Activated naive CD4-positive, alpha-beta T cell treated with anti-CD3 and anti-CD28 coated beads for 36 hours (primary cell): ENCODE measurements around the gene CDC23. TPM values are rescaled to one million over a fixed set of nuclear protein-coding genes. Genes with fewer than 3 reads are reported as not detected.

Experiments
- CTCF ChIA-PET: fragments of 350-600 bp; sonication (Branson Sonifier 250); formaldehyde crosslinking; loops from one replicate; lab custom pipeline; 2021; ENCODE audit warnings: antibody characterized with exemption; lab: Charles Lee
- DNase-seq: peaks from one replicate; pipeline ENCODE4 v3.0.0-alpha.2; 2020
- H3K27ac Mint-ChIP-seq: one replicate; pipeline ENCODE4 v1.8.0; 2021; ENCODE audit warnings: mild to moderate bottlenecking, mixed read lengths
- H3K27me3 Mint-ChIP-seq: one replicate; pipeline ENCODE4 v1.8.0; 2021; ENCODE audit warnings: low read depth, mixed read lengths
- H3K36me3 Mint-ChIP-seq: one replicate; pipeline ENCODE4 v1.8.0; 2021; ENCODE audit warnings: low read depth, mixed read lengths
- H3K4me1 Mint-ChIP-seq: one replicate; pipeline ENCODE4 v1.8.0; 2021; ENCODE audit warnings: low read depth, mixed read lengths
- H3K4me3 Mint-ChIP-seq: one replicate; pipeline ENCODE4 v1.8.0; 2021; ENCODE audit warnings: mild to moderate bottlenecking, moderate library complexity, mixed read lengths
- H3K9me3 Mint-ChIP-seq: one replicate; pipeline ENCODE4 v1.8.0; 2021; ENCODE audit warnings: mixed read lengths
- intact Hi-C: fragments of 100-400 bp; cut with micrococcal nuclease; formaldehyde crosslinking; loops from one replicate; pipeline ENCODE4 v1.15.1; 2023
- total RNA-seq, 2 experiments: library from RNA; stranded (reverse); gene quantifications; one replicate each; pipeline ENCODE4 v1.2.3, GENCODE V29; 2021

The CDC23 gene
- total RNA-seq, 2 experiments from 2014 or later = 44.3 to 47.2 TPM

GRCh38 chr5:138240650-138241385 lies 27.7 kb upstream of the CDC23 start:
- DNase-seq = peak; percentile 14
- intact Hi-C loops = no loop called here
- Mint-ChIP-seq H3K36me3 (no peaks in the 10 kb centered on the region), H3K27ac (no peak overlapping the region), H3K4me3 (no peak overlapping the region), H3K4me1 (peaks cover 12% of the 10 kb centered on the region), H3K9me3 (no peaks in the 10 kb centered on the region), H3K27me3 (peaks cover 43% of the 10 kb centered on the region)
- CTCF ChIA-PET = no interaction called here

GRCh38 chr5:138238034-138238433 lies 24.9 kb upstream of the CDC23 start:
- Mint-ChIP-seq H3K9me3 (no peaks in the 10 kb centered on the region), H3K4me1 (peaks cover 12% of the 10 kb centered on the region), H3K4me3 (no peak overlapping the region), H3K36me3 (no peaks in the 10 kb centered on the region), H3K27me3 (peaks cover 38% of the 10 kb centered on the region), H3K27ac (no peak overlapping the region)
- intact Hi-C loops = no loop called here
- CTCF ChIA-PET = interaction anchor here (1.6 kb wide), 1 partner anchor 15 kb away, joined by 4 read pairs; no protein-coding TSS in a partner anchor
- no peak for DNase-seq

DNA sequence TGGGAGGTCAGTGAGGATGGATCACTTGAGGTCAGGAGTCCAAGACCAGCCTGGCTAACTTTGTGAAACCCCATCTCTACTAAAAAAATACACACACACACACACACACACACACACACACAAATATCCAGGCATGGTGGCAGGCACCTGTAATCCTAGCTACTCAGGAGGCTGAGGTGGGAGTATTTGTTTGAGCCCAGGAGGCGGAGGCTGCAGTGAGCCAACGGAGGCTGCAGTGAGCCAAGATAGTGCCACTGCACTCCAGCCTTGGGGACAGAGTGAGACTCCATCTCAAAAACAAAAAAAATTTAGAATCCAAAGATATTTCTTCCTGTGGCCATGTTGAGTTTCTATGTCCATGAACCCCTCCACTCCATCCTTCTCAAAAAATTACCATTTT lies 21.5 kb upstream of the CDC23 start:
- no peaks in the 10 kb centered on the region for H3K36me3 Mint-ChIP-seq
- DNase-seq = no peak
- peaks cover 20% of the 10 kb centered on the region for H3K27me3 Mint-ChIP-seq
- no peak overlapping the region for H3K27ac Mint-ChIP-seq
- H3K4me3 Mint-ChIP-seq = no peak overlapping the region
- intact Hi-C loops = no loop called here
- CTCF ChIA-PET = no interaction called here
- H3K9me3 Mint-ChIP-seq = no peaks in the 10 kb centered on the region
- no peaks in the 10 kb centered on the region for H3K4me1 Mint-ChIP-seq

GRCh38 chr5:138233280-138233679 lies 20.2 kb upstream of the CDC23 start:
- CTCF ChIA-PET = interaction anchor here (1.3 kb wide), 1 partner anchor 119 kb away, joined by 4 read pairs; the partner anchor contains the start of gene KDM3B
- Mint-ChIP-seq H3K4me3 (no peak overlapping the region), H3K27ac (no peak overlapping the region), H3K36me3 (no peaks in the 10 kb centered on the region), H3K27me3 (peaks cover 10% of the 10 kb centered on the region), H3K9me3 (no peaks in the 10 kb centered on the region), H3K4me1 (no peaks in the 10 kb centered on the region)
- DNase-seq = no peak
- intact Hi-C loops = no loop called here

- Mint-ChIP-seq H3K4me1 (no peaks in the 10 kb centered on the region), H3K9me3 (peaks cover 1% of the 10 kb centered on the region), H3K27me3 (peaks cover 6% of the 10 kb centered on the region), H3K4me3 (no peak overlapping the region), H3K36me3 (peaks cover under 1% of the 10 kb centered on the region), H3K27ac (no peak overlapping the region)
- no peak for DNase-seq
- CTCF ChIA-PET = interaction anchor here (0.6 to 1.0 kb wide), 2 partner anchors 121 to 316 kb away, joined by 3 to 5 read pairs; partner anchors contain the start of gene KDM3B
- intact Hi-C loops = no loop called here
Observed at GRCh38 chr5:138230981-138231589, 18.0 kb upstream of the CDC23 start.

GRCh38 chr5:138230261-138230660 lies 17.1 kb upstream of the CDC23 start:
- H3K4me3 Mint-ChIP-seq = no peak overlapping the region
- peaks cover 1% of the 10 kb centered on the region for H3K36me3 Mint-ChIP-seq
- peaks cover 6% of the 10 kb centered on the region for H3K27me3 Mint-ChIP-seq
- H3K4me1 Mint-ChIP-seq = no peaks in the 10 kb centered on the region
- H3K27ac Mint-ChIP-seq = no peak overlapping the region
- intact Hi-C loops = no loop called here
- DNase-seq = no peak
- peaks cover 2% of the 10 kb centered on the region for H3K9me3 Mint-ChIP-seq
- CTCF ChIA-PET = no interaction called here

DNA sequence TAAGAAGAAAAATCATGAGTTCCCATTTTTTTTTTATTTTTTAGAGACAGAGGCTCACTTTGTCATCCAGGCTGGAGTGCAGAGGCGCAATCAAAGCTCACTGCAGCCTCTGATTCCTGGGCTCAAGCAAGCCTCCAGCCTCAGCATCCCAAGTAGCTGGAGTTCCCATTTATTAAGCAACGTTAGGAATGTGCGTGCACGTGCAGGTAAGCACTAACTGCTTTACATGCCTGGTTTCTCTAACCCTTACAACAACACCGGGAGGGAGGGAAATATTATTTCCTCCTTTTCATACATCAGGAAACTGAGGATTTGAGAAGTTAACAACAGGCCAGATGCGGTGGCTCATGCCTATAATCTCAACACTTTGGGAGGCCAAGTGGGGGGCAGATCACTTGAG lies 16.3 kb upstream of the CDC23 start:
- DNase-seq = no peak
- Mint-ChIP-seq H3K27ac (no peak overlapping the region), H3K27me3 (peaks cover 5% of the 10 kb centered on the region), H3K4me3 (no peak overlapping the region), H3K9me3 (peaks cover 2% of the 10 kb centered on the region), H3K36me3 (peaks cover 1% of the 10 kb centered on the region), H3K4me1 (no peaks in the 10 kb centered on the region)
- CTCF ChIA-PET = interaction anchor here (1.1 kb wide), 1 partner anchor 20 kb away, joined by 3 read pairs; no protein-coding TSS in a partner anchor
- intact Hi-C loops = no loop called here

DNA sequence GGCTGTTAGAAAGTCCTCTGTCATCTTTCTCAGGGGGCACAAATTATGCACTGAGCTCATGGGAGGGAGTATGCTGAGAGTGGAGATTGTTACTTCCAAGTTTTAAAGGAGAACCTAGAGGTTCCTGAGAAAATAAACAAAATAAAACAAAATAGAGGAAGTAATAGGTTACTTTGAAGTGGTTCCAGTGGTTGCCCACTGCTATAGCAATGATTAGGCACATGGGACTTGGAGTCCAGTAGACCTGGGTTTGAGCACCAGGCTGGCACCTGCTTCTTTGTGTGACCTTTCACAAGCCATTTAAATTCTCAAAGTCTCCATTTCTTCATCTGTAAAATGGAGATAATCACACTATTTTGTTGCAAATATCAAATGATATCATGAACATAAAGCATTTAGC lies 13.8 kb upstream of the CDC23 start:
- CTCF ChIA-PET = no interaction called here
- no peak overlapping the region for H3K27ac Mint-ChIP-seq
- H3K36me3 Mint-ChIP-seq = peaks cover 1% of the 10 kb centered on the region
- H3K9me3 Mint-ChIP-seq = peaks cover 2% of the 10 kb centered on the region
- H3K27me3 Mint-ChIP-seq = peaks cover 7% of the 10 kb centered on the region
- H3K4me1 Mint-ChIP-seq = peaks cover 3% of the 10 kb centered on the region
- no peak for DNase-seq
- no peak overlapping the region for H3K4me3 Mint-ChIP-seq
- intact Hi-C loops = no loop called here

DNA sequence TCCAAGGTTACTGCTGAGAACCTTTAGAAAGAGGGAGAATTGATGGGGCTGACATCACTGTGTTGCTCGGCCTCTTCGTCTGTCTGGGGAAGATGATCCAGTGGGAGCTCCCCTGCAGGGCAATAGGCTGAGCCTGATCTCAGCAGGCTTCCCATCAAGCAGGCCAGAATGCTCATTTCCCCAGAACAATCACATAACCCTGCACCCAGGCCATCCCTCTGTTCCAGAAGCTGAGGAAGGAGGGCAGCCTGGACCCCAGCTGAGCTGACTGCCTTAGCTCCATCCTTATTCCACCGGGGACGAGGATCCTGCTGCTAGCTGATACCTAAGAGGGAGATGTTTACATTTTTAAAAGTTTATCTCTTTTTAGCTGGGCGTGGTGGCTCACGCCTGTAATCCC lies 11.6 kb upstream of the CDC23 start:
- Mint-ChIP-seq H3K4me3 (no peak overlapping the region), H3K27ac (no peak overlapping the region), H3K9me3 (peaks cover 2% of the 10 kb centered on the region), H3K27me3 (peaks cover 7% of the 10 kb centered on the region), H3K36me3 (peaks cover 1% of the 10 kb centered on the region), H3K4me1 (peaks cover 3% of the 10 kb centered on the region)
- CTCF ChIA-PET = interaction anchor here (1.2 to 1.3 kb wide), 2 partner anchors 11 to 127 kb away, joined by 3 to 5 read pairs; partner anchors contain the start of genes CDC23 and KDM3B
- DNase-seq = no peak
- intact Hi-C loops = no loop called here

GRCh38 chr5:138223532-138223931 lies 10.4 kb upstream of the CDC23 start:
- Mint-ChIP-seq H3K27ac (no peak overlapping the region), H3K4me3 (no peak overlapping the region), H3K36me3 (peaks cover 1% of the 10 kb centered on the region), H3K27me3 (peaks cover 7% of the 10 kb centered on the region), H3K9me3 (peaks cover 2% of the 10 kb centered on the region), H3K4me1 (peaks cover 3% of the 10 kb centered on the region)
- intact Hi-C loops = loop anchor here (1.0 kb wide), 1 partner anchor 60 kb away; no protein-coding TSS in a partner anchor
- CTCF ChIA-PET = interaction anchor here (0.6 to 1.2 kb wide), 7 partner anchors 23 to 211 kb away, joined by 3 to 5 read pairs (median 4); partner anchors contain the start of genes CDC25C, KDM3B and KIF20A
- no peak for DNase-seq

- Mint-ChIP-seq H3K4me1 (peaks cover 9% of the 10 kb centered on the region), H3K27ac (no peak overlapping the region), H3K36me3 (peaks cover 6% of the 10 kb centered on the region), H3K4me3 (no peak overlapping the region), H3K9me3 (no peaks in the 10 kb centered on the region), H3K27me3 (peaks cover 3% of the 10 kb centered on the region)
- intact Hi-C loops = loop anchor here (10.0 kb wide), 1 partner anchor 218 kb away; the partner anchor contains the start of gene REEP2
- CTCF ChIA-PET = interaction anchor here (0.7 kb wide), 1 partner anchor 139 kb away, joined by 3 read pairs; no protein-coding TSS in a partner anchor
- no peak for DNase-seq
Observed at GRCh38 chr5:138216799-138217198, 3.7 kb upstream of the CDC23 start.

DNA sequence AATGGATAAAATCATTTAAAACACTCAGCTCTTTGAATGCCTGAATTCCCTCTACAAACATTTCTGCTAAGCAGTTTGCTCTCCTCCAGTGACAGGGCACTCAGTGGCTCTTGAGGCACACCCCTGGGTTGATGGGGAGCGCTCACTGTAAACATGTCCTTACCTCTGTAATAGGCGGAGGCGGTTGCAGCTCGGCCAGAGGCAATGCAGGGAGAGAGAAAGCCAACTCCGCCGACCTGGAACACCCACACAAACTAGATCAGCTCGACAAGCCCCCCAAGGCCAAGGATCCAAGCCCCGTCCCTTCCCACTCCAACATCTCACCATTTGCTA lies 329 bp downstream of the CDC23 start:
- H3K27ac Mint-ChIP-seq = peak overlapping the region; percentile 89
- H3K9me3 Mint-ChIP-seq = no peaks in the 10 kb centered on the region
- peaks cover 15% of the 10 kb centered on the region for H3K36me3 Mint-ChIP-seq
- DNase-seq = peak; percentile 19
- no peaks in the 10 kb centered on the region for H3K27me3 Mint-ChIP-seq
- H3K4me3 Mint-ChIP-seq = peak overlapping the region; percentile 98
- intact Hi-C loops = loop anchor here (1.0 to 10.0 kb wide), 12 partner anchors 34 to 458 kb away; partner anchors contain the start of genes BRD8, CDC25C, EGR1 and ETF1
- CTCF ChIA-PET = interaction anchor here (0.6 to 2.2 kb wide), 6 partner anchors 12 to 236 kb away, joined by 3 to 18 read pairs (median 4); partner anchors contain the start of gene KDM3B
- H3K4me1 Mint-ChIP-seq = peaks cover 18% of the 10 kb centered on the region
